Esophagus squamous epithelium (tissue), 5 donors: ENCODE measurements around the gene ACTRT2. TPM values are rescaled to one million over a fixed set of nuclear protein-coding genes. Genes with fewer than 3 reads are reported as not detected.

ENCODE experiments used
- DNase-seq: peaks from one replicate; lab custom pipeline; 2025; lab: John Stamatoyannopoulos, UW
- H3K27ac ChIP-seq, 4 donors: fragments of 200-600 bp; sonication (generic); one replicate each; pipeline ENCODE4 v1.5.1; 2016 to 2019; ENCODE audit warnings: mild to moderate bottlenecking in 1 of 4
- H3K27me3 ChIP-seq, 4 donors: fragments of 200-600 bp; sonication (generic); 1 replicate in 3 of 4; 2 replicates in 1 of 4; pipeline versions ENCODE4 v1.5.1 to v1.6.0; 2017 to 2021; ENCODE audit warnings: antibody characterized with exemption in 1 of 4
- H3K36me3 ChIP-seq, 3 donors: fragments of 200-600 bp; sonication (generic); one replicate each; pipeline ENCODE4 v1.5.1; 2016 to 2019
- H3K4me1 ChIP-seq, 3 donors: fragments of 200-600 bp; sonication (generic); one replicate each; pipeline ENCODE4 v1.5.1; 2017 to 2019
- H3K4me3 ChIP-seq, 4 donors: fragments of 200-600 bp; sonication (generic); 1 replicate in 3 of 4; 2 replicates in 1 of 4; pipeline ENCODE4 v1.5.1; 2016 to 2019; ENCODE audit warnings: mild to moderate bottlenecking in 2 of 4, moderate library complexity in 1 of 4
- H3K9me3 ChIP-seq, 3 donors: fragments of 200-600 bp; sonication (generic); one replicate each; pipeline ENCODE4 v1.5.1; 2016 to 2019
- POLR2A ChIP-seq, 4 donors: fragments of 450-650 bp; IDR thresholded peaks; one replicate each; pipeline ENCODE4 v1.6.1; 2017; ENCODE audit warnings: antibody characterized with exemption in 4 of 4, mild to moderate bottlenecking in 4 of 4, moderate library complexity in 3 of 4
- WGBS, 2 donors: methylation state at CpG; one replicate each; pipeline ENCODE4 v1.1.5; 2018; 5-methylcytosine and 5-hydroxymethylcytosine counted together
- intact Hi-C: fragments of 100-400 bp; cut with DNase I; formaldehyde crosslinking; loops from one replicate; pipeline ENCODE4 v1.15.0; 2022
- total RNA-seq, 4 donors: library from RNA; depleted of rRNA; stranded (reverse); fragments of >200 nt; gene quantifications; one replicate each; pipeline ENCODE4 v1.1.0, GENCODE V29; 2016
- TF ChIP-seq, protein P1 (sequence below), 6 experiments: fragments of 450-650 bp in 4 of 6; fragments of 200-600 bp in 2 of 6; sonication (generic) in 2 of 6; IDR thresholded peaks; one replicate each; pipeline ENCODE4 v1.5.1; 2016 to 2019; ENCODE audit warnings: antibody characterized with exemption in 6 of 6, mild to moderate bottlenecking in 4 of 6, moderate library complexity in 4 of 6
- donor health status: DM: yes; HTN: yes; CAD: no.

ACTRT2 gene
- total RNA-seq, 4 donors from 2014 or later: not detected

DNA sequence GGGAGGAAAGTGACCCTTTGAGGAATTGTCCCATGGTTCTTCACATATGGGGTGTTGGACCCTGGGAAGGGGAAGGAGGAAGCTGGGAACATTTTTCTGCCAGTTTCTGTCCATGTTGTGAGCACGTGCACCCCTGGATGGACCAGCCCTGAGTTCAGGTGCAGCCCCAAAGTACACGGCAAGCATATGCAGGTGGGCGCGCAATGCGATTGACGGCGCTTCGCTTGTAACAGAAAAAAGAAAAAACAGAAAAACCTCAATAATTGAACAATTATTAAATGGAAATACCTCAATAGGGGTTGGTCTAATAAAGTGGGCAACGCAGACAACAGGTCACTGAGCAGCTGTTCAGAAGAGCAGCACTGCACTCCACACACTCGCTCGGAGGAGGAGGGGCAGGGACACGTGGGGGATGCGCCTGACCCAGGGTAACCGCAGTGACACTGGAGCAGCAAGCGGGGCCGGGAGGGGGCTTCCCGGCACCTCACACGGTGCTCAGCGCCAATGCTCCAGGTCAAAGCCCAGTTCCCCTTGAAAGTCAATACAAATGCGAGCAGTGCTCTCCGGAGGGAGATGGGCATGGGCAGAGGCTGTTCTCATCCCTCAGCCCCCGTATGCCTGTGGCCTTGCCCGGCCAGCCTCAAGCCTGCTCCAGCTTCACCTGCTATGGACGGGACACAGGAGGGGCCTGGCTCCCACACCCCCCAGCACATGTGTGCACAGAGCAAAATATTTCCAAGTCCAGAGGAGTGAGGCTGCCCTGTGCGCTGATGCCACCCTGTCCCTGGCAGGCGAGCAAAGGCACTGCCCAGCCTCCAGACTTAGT, 6.6 kb upstream of the ACTRT2 start:
- TF ChIP-seq, protein P1, sequence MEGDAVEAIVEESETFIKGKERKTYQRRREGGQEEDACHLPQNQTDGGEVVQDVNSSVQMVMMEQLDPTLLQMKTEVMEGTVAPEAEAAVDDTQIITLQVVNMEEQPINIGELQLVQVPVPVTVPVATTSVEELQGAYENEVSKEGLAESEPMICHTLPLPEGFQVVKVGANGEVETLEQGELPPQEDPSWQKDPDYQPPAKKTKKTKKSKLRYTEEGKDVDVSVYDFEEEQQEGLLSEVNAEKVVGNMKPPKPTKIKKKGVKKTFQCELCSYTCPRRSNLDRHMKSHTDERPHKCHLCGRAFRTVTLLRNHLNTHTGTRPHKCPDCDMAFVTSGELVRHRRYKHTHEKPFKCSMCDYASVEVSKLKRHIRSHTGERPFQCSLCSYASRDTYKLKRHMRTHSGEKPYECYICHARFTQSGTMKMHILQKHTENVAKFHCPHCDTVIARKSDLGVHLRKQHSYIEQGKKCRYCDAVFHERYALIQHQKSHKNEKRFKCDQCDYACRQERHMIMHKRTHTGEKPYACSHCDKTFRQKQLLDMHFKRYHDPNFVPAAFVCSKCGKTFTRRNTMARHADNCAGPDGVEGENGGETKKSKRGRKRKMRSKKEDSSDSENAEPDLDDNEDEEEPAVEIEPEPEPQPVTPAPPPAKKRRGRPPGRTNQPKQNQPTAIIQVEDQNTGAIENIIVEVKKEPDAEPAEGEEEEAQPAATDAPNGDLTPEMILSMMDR (IDR thresholded peaks at IDR 0.05): no peak
- no peak for TF ChIP-seq POLR2A (IDR thresholded peaks at IDR 0.05)
- peaks cover 0 to 98% (median 0%) of the 10 kb centered on the region in 4 donors for H3K27me3 ChIP-seq
- 71 to 78% methylated on average over 18 to 20 of the region's 26 CpGs for WGBS, 2 donors
- no peak overlapping the region for H3K4me3 ChIP-seq
- intact Hi-C loops: loop anchor here (5.0 kb wide), 1 partner anchor 413 kb away; no protein-coding TSS in a partner anchor
- no peaks in the 10 kb centered on the region for H3K9me3 ChIP-seq
- no peak for DNase-seq
- no peak overlapping the region for H3K27ac ChIP-seq
- H3K4me1 ChIP-seq: peaks cover 0 to 13% (median 0%) of the 10 kb centered on the region in 3 donors
- H3K36me3 ChIP-seq: no peaks in the 10 kb centered on the region

DNA sequence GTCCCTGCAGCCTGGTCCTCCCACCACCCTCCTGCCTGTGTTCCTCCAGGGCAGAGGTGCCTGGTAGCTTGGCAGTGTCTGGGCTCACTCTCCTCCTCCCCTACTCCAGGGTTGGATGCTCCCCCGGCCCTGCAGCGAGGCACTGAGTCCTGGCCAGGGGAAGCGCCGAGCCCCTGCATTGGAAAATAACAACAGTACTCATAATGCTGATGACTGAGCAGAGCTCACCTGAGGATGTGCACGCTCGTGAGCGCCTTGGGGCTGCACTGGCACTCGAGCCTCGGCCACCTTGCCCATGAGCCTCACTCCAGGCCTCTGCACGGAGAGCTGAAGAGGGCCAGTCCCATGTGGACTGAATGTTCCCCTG, 6.0 kb upstream of the ACTRT2 start:
- Histone ChIP-seq H3K9me3 (no peaks in the 10 kb centered on the region), H3K36me3 (no peaks in the 10 kb centered on the region), H3K27me3 (peaks cover 0 to 93% (median 0%) of the 10 kb centered on the region in 4 donors), H3K4me1 (peaks cover 0 to 13% (median 0%) of the 10 kb centered on the region in 3 donors), H3K27ac (no peak overlapping the region), H3K4me3 (no peak overlapping the region)
- TF ChIP-seq POLR2A (IDR thresholded peaks at IDR 0.05): no peak
- intact Hi-C loops: no loop called here
- no CpG with 5 or more reads among the region's 10 CpGs for WGBS, 2 donors
- DNase-seq: no peak

DNA sequence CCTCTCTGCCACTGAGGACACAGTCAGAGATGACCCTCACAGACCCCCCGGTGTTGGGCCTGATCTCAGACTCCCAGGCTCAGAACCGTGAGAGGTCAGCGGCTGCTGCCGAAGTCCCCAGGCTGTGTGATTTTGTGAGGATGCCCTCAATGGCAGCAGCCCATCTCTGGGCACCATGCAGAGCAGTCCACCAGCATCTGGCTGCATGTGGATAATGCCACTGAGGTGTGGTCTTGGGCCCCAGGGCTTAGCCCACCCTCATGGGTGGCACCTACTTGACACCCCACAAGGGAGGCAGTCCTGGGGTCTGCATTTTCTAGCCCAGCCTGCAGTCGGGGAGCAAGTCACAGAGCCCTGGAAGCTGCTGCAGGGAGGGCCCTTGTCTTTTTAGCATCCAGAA, 5.5 kb upstream of the ACTRT2 start:
- intact Hi-C loops: no loop called here
- TF ChIP-seq, protein P1 (IDR thresholded peaks at IDR 0.05): no peak
- DNase-seq: no peak
- Histone ChIP-seq H3K27ac (no peak overlapping the region), H3K36me3 (no peaks in the 10 kb centered on the region), H3K4me1 (peaks cover 0 to 13% (median 0%) of the 10 kb centered on the region in 3 donors), H3K4me3 (no peak overlapping the region), H3K9me3 (no peaks in the 10 kb centered on the region), H3K27me3 (peaks cover 0 to 89% (median 0%) of the 10 kb centered on the region in 4 donors)
- WGBS, 2 donors: 60% methylated on average over 1 of the region's 5 CpGs; no CpG with 5 or more reads in 1 of the 2 donors

DNA sequence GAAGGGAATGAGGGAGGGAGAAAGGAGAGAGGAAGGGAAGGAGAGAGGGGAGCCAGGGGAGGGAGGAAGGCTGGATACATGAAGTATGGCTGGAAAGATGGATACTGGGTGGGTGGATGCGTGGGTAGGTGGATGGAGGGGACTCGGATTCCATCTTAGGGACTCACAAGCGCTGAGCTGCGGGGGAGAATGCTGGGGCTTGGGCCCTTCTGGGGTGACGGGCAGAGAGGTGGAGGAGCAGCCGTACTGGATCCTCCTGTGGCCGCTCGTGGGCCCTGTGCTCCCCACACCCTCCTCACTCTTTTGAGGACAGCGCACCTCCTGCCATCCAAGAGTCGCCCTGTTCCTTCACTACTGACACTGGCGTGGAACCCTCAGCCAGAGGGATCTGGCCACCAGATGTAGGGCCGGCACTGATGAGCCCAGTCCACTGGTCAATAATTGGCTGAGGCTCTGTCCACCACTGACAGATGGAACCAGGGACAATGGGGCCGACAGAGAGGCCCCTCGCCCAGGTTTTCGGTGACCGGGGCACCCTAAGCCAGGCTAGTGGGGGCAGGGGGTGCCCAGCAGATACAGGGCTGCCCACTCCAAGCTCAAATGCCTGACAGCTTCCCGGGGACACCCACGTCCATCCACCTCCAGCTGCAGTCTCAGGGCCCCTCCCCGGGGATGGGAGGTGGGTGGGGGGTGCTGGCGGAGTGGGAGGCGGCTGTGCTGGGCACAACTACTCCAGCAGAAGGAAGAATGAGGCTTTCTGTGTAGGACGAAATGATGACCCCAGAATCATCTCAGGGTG, 4.4 kb upstream of the ACTRT2 start:
- peaks cover 0 to 80% (median 0%) of the 10 kb centered on the region in 4 donors for H3K27me3 ChIP-seq
- no peak overlapping the region for H3K4me3 ChIP-seq
- H3K9me3 ChIP-seq: no peaks in the 10 kb centered on the region
- no peaks in the 10 kb centered on the region for H3K36me3 ChIP-seq
- intact Hi-C loops: no loop called here
- no peak overlapping the region for H3K27ac ChIP-seq
- DNase-seq: no peak
- peaks cover 0 to 13% (median 0%) of the 10 kb centered on the region in 3 donors for H3K4me1 ChIP-seq
- WGBS, 2 donors: 55 to 64% methylated on average over 12 to 16 of the region's 22 CpGs
- TF ChIP-seq, protein P1 (IDR thresholded peaks at IDR 0.05): no peak
- TF ChIP-seq POLR2A (IDR thresholded peaks at IDR 0.05): no peak

DNA sequence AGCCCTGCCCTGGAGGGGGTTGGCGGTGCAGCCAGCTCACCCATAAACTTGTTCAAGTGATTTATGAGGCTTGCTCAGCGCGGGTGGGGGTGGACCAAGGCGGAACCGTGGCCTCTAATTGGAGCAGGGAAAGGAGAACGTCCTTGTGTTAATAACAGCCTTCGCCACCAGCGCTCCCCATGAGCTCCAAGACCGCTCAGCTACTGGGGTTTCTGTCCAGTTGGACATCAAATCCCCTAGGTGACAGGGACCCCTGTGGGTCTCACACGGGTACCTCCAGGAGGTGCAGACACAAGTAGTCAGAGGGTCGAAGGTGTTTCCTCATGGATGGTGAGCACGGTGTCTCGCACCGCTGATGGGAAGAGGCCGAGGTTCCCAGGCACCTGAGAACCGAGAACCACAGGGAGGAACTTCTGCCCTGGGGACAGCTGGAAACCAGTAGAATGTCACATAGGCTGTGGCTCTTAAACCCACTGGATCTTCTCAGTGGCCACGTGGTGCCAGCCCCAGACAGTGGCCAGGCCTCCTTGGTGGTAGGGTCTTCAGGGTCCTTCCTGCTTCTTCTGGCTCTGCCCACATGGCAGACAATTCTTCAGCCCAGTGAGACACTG, 3.7 kb upstream of the ACTRT2 start:
- H3K36me3 ChIP-seq: no peaks in the 10 kb centered on the region
- intact Hi-C loops: no loop called here
- WGBS, 2 donors: 74 to 87% methylated on average over 8 to 15 of the region's 17 CpGs
- TF ChIP-seq, protein P1 (IDR thresholded peaks at IDR 0.05): no peak
- TF ChIP-seq POLR2A (IDR thresholded peaks at IDR 0.05): no peak
- DNase-seq: no peak
- peaks cover 0 to 6% (median 0%) of the 10 kb centered on the region in 3 donors for H3K4me1 ChIP-seq
- H3K9me3 ChIP-seq: no peaks in the 10 kb centered on the region
- H3K4me3 ChIP-seq: no peak overlapping the region
- H3K27ac ChIP-seq: no peak overlapping the region
- H3K27me3 ChIP-seq: peaks cover 0 to 77% (median 0%) of the 10 kb centered on the region in 4 donors
